WI38 (cell line): ENCODE data around the gene MOCOS.
"Not testable (repeated sequence)": the region's sequence is repeated elsewhere in the genome, so short reads cannot be mapped to it uniquely, and the experiment has no call there.

Source experiments
- H3K4me3 ChIP-seq: 2 replicates; pipeline ENCODE4 v1.5.1; 2011; ENCODE audit warnings: low read depth, mild to moderate bottlenecking, control low read depth, low read length
- TF ChIP-seq, protein P1 (sequence below): IDR thresholded peaks from 2 replicates; pipeline ENCODE4 v1.5.1; 2012; ENCODE audit warnings: low read depth, mild to moderate bottlenecking, control low read depth, low read length

Gene MOCOS

DNA sequence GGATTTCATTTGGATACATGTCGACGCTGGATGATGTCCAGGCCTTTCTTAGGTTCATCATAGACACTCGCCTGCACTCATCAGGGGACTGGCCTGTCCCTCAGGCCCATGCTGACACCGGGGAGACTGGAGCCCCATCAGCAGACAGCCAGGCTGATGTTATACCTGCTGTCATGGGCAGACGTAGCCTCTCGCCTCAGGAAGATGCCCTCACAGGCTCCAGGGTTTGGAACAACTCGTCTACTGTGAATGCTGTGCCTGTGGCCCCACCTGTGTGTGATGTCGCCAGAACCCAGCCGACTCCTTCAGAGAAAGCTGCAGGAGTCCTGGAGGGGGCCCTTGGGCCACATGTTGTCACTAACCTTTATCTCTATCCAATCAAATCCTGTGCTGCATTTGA, 28.3 kb downstream of the MOCOS start:
- no peak overlapping the region for H3K4me3 ChIP-seq
- TF ChIP-seq, protein P1, sequence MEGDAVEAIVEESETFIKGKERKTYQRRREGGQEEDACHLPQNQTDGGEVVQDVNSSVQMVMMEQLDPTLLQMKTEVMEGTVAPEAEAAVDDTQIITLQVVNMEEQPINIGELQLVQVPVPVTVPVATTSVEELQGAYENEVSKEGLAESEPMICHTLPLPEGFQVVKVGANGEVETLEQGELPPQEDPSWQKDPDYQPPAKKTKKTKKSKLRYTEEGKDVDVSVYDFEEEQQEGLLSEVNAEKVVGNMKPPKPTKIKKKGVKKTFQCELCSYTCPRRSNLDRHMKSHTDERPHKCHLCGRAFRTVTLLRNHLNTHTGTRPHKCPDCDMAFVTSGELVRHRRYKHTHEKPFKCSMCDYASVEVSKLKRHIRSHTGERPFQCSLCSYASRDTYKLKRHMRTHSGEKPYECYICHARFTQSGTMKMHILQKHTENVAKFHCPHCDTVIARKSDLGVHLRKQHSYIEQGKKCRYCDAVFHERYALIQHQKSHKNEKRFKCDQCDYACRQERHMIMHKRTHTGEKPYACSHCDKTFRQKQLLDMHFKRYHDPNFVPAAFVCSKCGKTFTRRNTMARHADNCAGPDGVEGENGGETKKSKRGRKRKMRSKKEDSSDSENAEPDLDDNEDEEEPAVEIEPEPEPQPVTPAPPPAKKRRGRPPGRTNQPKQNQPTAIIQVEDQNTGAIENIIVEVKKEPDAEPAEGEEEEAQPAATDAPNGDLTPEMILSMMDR: no peak

DNA sequence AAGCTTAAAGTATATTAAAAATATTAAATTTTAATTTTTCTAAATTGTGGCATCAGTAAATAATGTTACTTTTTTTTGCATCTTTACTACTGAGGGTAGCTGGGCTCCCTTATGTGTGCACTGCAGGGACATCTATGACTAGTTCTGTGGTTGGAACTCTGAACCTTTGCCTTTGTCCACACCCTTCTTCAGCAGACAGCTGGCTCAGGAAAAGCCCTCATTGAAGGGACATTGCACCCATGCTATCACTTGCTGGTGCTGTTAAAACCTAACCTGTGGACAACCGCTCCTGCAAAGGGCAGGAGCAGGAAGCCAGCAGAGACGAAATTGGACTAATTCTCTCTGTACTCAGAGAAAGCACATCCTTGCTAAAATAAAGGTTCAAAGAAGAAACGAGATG, 30.1 kb downstream of the MOCOS start:
- TF ChIP-seq, protein P1: no peak
- no peak overlapping the region for H3K4me3 ChIP-seq

DNA sequence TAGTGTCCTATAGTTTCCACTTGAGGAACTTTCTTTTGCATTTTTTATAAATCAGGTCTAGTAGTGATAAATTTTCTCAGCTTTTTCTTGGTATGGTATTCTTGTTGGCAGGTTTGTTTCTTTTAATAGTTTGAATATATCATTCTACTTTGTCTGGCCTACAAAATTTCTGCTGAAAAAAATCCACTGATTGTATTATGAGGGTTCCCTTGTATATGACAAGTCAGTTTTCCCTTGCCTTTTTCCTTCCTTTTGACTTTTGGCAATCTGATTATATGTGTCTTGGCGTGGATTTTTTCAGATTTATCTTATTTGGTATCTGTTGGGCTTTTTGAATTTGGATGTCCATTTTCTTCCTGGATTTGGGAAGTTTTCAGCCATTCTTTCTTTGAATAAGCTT, 41.9 kb downstream of the MOCOS start:
- no peak overlapping the region for H3K4me3 ChIP-seq
- TF ChIP-seq, protein P1: no peak

DNA sequence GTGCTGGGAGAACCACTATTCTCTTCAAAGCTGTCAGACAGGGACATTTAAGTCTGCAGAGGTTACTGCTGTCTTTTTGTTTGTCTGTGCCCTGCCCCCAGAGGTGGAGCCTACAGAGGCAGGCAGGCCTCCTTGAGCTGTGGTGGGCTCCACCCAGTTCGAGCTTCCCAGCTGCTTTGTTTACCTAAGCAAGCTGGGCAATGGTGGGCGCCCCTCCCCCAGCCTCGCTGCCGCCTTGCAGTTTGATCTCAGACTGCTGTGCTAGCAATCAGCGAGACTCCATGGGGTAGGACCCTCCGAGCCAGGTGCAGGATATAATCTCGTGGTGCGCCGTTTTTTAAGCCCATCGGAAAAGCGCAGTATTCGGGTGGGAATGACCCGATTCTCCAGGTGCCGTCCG, 53.2 kb downstream of the MOCOS start:
- not testable (repeated sequence) for H3K4me3 ChIP-seq

DNA sequence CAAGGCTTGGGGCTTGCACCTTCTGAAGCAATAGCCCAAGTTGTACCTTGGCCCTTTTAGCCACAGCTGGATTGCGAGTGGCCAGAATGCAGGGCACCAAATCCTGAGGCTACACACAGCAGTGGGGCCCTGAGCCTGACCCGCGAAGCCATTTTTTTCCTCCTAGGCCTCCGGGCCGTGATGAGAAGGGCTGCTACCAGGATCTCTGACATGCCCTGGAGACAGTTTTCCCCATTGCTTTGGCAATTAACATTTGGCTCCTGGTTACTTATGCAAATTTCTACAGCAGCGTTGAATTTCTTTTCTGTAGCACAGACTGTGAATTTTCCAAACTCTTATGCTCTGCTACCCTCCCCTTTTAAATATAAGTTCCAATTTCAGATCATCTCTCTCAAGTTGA, 54.5 kb downstream of the MOCOS start:
- no peak overlapping the region for H3K4me3 ChIP-seq
- TF ChIP-seq, protein P1: no peak

DNA sequence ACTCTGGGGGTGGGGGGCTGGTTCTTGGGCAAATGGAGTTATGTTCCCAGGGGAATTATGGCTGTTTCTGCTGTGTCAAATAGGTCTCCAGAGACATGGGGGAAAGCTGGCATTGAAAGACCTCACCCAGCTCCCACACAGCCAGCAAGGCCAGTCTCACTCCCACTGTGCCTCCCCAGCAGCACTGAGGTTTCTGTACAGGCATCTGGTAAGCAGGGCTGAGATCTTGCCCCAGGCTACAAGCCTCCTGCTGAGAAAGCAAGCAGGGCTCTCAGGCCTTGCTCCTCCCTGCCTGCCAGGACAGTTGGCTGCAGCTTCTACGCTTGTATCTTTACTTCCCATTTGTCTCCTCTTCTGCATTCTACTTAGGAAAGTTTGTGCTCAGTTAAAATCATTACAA, 59.7 kb downstream of the MOCOS start:
- TF ChIP-seq, protein P1: no peak
- H3K4me3 ChIP-seq: no peak overlapping the region

DNA sequence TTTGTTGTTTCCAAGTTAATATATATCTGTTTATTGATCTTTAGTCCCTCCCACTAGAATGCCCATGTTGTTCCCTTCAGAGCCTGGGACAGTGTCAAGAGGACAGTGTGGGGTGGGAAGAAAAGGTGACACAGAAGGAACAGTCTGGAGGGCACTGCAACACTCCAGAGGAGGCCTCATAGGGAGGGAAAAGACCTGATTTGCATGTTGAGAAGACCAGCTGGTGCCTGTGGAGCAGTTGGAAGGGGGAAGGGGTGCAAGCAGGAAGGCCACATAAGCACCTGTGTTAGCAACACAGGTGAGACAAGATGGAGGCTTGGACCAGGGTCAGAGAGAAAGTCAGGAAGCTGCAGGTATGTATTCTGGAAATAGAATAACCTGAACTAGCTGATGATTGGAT, 62.1 kb downstream of the MOCOS start:
- no peak overlapping the region for H3K4me3 ChIP-seq
- TF ChIP-seq, protein P1: no peak

DNA sequence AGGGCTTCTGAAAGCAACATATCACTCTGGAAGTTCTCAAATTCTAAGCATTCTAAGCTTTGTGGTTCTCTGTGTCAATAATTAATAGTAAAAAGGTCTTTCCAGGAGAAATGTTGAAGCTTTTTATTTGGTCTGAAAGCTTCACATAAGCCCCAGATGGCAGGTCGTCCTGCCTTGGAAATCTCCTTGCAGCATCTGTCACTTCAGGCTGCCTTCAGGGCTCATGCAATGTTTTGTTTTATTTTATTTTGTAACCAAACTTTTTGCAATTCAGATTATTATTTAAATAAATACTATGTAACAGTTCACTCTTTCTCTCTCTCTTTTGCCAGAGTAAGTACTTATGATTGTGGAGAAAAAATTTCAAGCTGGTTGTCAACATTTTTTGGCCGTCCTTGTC, 63.5 kb downstream of the MOCOS start:
- TF ChIP-seq, protein P1: no peak
- no peak overlapping the region for H3K4me3 ChIP-seq
